Liver (tissue), 3 donors: ENCODE measurements around the gene C3orf20.

ENCODE experiments used
- JUND ChIP-seq, 2 donors: IDR thresholded peaks; 2 replicates each; pipeline ENCODE4 v1.6.1; 2016; ENCODE audit warnings: antibody characterized with exemption in 2 of 2
- TAF1 ChIP-seq: conservative IDR thresholded peaks from 2 replicates; pipeline ENCODE4 v1.6.1; 2016; ENCODE audit warnings: antibody characterized with exemption, mild to moderate bottlenecking
- TF ChIP-seq, protein P1 (sequence below): IDR thresholded peaks from 2 replicates; pipeline ENCODE4 v1.6.1; 2016; ENCODE audit warnings: antibody characterized with exemption
- TF ChIP-seq, protein P2 (sequence below): fragments of 150-350 bp; IDR thresholded peaks from 2 replicates; pipeline ENCODE4 v1.5.1; 2017; ENCODE audit warnings: improper control_type of control experiment, low read depth, low read length; ENCODE audit not compliant: missing input control
- TF ChIP-seq, protein P3 (sequence below): IDR thresholded peaks from 2 replicates; pipeline ENCODE4 v1.6.1; 2016; ENCODE audit warnings: antibody characterized with exemption
- donor health status: healthy.
- donor health status: healthy.

DNA sequence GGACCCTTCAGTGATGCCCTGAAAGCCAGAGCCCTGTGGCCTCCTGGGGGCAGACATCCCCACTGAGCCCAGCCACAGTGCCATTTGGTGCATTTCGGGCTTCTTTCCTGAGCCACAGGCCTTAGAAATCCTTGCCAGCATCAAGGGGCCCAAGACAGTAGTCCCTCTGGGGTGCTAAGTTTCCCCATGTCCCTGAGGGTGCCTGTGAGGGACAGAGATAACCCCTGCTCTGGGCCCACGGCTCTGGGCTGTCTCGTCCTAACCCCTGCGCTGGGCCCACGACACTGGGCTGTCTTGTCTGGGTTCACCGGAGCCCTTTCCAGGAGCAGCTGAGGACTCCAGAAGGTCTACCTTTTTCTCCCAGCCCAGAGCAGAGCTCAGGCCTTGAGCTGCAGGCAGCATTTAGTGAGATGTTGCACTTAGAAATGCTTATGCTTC is 98.8 kb downstream of the C3orf20 start:
- TF ChIP-seq, protein P1, sequence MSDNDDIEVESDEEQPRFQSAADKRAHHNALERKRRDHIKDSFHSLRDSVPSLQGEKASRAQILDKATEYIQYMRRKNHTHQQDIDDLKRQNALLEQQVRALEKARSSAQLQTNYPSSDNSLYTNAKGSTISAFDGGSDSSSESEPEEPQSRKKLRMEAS = no peak
- TF ChIP-seq, protein P2, sequence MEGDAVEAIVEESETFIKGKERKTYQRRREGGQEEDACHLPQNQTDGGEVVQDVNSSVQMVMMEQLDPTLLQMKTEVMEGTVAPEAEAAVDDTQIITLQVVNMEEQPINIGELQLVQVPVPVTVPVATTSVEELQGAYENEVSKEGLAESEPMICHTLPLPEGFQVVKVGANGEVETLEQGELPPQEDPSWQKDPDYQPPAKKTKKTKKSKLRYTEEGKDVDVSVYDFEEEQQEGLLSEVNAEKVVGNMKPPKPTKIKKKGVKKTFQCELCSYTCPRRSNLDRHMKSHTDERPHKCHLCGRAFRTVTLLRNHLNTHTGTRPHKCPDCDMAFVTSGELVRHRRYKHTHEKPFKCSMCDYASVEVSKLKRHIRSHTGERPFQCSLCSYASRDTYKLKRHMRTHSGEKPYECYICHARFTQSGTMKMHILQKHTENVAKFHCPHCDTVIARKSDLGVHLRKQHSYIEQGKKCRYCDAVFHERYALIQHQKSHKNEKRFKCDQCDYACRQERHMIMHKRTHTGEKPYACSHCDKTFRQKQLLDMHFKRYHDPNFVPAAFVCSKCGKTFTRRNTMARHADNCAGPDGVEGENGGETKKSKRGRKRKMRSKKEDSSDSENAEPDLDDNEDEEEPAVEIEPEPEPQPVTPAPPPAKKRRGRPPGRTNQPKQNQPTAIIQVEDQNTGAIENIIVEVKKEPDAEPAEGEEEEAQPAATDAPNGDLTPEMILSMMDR = no peak
- no peak for TF ChIP-seq TAF1
- TF ChIP-seq, protein P3, sequence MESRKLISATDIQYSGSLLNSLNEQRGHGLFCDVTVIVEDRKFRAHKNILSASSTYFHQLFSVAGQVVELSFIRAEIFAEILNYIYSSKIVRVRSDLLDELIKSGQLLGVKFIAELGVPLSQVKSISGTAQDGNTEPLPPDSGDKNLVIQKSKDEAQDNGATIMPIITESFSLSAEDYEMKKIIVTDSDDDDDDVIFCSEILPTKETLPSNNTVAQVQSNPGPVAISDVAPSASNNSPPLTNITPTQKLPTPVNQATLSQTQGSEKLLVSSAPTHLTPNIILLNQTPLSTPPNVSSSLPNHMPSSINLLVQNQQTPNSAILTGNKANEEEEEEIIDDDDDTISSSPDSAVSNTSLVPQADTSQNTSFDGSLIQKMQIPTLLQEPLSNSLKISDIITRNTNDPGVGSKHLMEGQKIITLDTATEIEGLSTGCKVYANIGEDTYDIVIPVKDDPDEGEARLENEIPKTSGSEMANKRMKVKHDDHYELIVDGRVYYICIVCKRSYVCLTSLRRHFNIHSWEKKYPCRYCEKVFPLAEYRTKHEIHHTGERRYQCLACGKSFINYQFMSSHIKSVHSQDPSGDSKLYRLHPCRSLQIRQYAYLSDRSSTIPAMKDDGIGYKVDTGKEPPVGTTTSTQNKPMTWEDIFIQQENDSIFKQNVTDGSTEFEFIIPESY = no peak
- TF ChIP-seq JUND (IDR thresholded peaks at IDR 0.05) = no peak
